GM21576 (cell line): ENCODE results near the gene MAP3K20.

Source experiments
- ATAC-seq: cut with Tn5 transposase; IDR thresholded peaks from one replicate; pipeline ENCODE4 v1.9.1; 2021; ENCODE audit warnings: mild to moderate bottlenecking, moderate library complexity; ENCODE audit not compliant: unreplicated experiment

Gene MAP3K20

DNA sequence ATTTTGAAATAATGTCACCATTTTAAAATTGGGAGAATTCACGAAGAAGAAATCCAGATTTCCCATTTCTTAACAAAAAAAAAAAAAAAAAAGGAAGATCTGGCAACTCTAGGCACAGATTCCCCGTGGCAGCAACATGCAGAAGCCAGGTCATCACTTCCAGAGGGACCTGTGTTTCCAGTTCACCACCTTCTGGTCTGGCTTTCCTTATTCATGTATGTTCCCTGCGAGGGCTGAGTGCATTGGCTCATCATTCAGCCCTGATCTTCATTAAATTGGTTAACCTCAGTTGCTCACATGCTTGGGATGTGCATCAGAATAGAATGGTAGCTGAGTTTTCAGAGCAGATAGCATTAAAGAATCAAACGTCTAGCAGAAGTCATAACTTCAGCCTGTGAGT is 25.0 kb upstream of the MAP3K20 start:
- ATAC-seq: no peak

DNA sequence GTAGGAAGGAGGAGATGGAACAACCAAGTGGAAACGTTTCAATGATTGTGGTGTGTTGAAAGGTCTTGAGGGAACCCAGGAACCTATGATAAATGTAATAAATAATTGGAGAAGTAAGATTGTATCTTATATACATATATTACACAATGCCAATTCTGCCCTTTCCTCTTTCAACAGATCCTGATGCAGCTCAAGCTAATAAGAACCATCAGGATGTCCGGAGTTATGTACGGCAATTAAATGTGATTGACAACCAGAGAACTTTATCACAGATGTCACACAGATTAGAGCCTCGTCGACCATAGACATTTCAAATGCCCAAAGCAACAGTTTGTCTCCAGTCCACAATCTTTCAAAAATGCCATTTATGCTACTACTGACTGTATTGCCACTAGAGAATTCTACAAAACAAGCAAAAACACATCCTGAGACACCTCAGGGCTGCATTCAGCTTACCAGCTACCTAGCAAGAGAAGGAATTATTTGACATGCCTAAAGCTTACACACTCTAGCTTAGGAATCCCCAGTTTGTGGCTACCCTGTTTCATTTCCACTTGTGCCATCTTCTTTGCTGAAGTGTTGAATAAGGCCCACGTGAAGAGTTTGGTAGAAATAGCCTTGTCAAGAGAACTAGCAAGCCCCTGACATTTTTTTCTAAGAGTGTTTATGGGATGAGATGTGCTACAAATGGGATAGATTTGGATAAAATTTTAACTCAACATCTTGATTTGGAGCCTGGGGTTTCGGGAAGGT is 24.0 kb upstream of the MAP3K20 start:
- no peak for ATAC-seq

GRCh38 chr2:173053043-173053699 is 22.5 kb upstream of the MAP3K20 start:
- no peak for ATAC-seq

- ATAC-seq: no peak
Observed at GRCh38 chr2:173054466-173054865, 21.2 kb upstream of the MAP3K20 start.

DNA sequence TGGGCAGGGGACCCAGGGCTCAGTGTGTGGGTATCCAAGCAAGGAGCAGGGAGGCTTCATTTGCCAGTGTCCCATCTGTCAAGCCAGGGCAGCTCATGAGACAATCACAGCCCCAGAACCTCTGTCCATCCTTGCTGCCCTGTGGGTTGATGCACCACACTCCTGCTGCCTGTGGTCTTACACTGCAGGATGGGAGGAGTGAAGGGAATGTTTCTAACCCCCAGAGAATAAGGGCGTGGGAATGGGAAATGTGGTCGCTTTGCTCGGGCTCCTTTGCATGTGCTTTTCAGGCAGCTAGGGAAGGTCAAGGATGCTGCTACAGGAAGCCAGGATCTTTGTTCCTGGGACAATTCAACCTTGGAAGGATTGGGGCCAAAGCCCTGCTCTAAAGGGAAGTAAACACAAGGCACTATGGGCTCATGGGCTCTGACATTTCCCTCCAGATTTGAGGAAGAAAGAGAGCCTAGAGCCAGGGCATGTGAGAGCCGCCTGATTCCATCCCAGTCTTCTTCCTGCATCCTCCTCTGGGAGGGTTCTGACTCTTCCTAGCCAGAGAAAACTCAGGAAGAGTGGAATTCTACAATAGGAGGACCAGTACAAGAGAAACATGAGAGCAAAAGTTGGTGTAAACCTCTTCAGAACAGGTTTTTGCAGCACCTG is 18.8 kb upstream of the MAP3K20 start:
- no peak for ATAC-seq

GRCh38 chr2:173058097-173058496 is 17.5 kb upstream of the MAP3K20 start:
- no peak for ATAC-seq

- ATAC-seq: no peak
Observed at GRCh38 chr2:173058673-173059072, 17.0 kb upstream of the MAP3K20 start.

GRCh38 chr2:173059292-173059691 is 16.4 kb upstream of the MAP3K20 start:
- no peak for ATAC-seq

DNA sequence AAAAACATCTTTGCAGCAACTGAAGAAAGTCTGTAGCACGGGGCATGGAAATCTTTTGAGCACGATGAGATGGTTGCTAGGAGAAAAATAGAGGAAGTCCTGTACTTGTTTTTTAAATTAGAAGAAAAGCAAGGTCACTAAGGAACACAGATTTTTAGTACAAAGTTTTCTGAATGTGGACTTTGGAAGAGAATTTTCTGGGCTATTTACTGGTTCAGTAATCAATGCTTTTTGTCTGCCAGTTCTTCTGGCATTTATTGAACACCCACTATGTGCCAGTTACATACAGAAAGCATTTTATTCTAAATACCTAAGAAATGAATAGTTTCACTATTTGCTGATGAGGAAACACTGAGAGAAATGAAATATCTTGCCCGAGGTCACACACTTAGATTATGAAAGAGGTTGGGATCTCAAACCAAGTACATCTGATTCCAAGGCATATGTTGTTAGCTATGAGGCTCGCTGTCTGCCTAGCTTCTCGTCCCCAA is 15.6 kb upstream of the MAP3K20 start:
- ATAC-seq: no peak

DNA sequence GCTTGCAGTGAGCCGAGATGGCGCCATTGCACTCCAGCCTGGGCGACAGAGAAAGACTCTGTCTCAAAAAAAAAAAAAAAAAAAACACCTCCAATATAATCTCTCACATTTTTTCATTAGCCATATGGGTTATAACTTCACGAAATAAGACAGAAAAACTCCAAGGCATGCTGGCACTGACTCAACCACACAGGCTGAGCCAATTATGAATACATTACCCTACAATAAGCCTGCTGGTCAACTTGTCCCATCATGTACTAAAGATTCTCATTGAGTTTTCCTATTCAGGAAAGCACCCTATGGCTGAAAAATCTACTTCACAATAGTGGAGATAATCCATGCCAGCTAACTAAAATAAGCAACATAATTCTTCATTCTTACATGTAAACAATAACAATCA is 12.8 kb upstream of the MAP3K20 start:
- no peak for ATAC-seq

DNA sequence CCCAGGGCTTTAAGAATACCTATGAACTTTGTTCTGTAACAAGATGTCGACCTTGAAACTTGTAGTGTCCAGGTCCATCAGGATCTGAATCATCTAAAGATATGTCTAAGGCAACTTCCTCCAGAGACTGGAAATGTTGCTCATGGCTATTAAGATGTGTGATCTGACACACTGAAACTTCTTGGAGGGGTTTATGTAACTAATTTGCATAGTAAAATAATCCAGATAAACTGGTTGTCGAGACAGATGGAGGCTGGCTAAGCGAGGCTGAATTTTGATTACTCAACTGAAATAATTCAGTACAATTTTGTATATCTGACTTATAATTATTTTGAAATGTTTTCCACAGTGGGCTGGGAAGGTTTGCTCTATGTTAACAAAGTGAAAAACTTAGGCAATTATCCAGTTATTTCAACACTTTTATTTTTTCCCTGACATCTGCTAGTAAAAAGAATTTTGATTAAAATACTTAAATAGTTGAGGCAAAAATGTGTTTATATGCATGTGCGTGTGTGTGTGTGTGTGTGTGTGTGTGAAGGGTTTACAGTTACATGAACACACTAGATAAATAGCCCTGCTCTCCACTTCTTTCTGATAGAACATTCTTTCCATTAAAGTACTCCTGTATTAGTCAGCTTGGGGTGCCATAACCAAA is 11.4 kb upstream of the MAP3K20 start:
- no peak for ATAC-seq

GRCh38 chr2:173066887-173067676 is 8.6 kb upstream of the MAP3K20 start:
- no peak for ATAC-seq

DNA sequence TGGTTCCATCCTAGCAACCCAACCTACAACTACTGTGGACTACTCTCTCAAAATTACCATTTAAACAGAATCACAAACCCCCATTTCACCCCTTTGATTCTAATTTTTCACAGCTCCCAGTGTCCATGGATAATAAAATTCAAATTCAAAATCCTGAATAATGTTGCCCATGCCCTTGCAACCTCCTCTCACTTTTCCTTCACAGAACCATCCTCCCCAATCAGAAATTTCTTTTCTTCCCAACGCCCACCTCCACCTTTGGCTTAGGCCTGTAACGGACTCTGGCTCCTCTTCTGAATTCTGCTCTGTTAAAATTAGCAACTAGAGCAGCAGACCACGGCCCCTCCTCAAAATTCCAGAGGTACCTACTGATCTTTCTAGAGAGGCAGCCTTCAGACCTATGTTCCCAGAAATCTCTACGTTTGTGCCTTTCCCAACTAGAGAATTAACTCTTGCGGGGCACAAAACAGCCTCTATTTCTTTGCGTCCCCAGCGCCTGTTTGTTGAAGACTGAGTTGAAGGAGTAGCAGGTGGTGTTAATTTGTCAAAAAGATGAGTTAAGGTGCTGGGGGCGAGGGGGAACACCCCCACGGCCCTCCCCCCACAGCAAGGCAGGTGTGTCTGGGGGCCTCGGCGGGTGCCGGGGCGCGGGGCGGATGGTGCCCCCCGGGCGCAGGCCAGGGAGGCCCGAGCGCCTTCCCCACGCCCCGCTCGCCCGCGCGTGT is 428 bp upstream of the MAP3K20 start:
- ATAC-seq: no peak

- ATAC-seq: peak; percentile 28
Observed at GRCh38 chr2:173076581-173077345, 1.1 kb downstream of the MAP3K20 start.

DNA sequence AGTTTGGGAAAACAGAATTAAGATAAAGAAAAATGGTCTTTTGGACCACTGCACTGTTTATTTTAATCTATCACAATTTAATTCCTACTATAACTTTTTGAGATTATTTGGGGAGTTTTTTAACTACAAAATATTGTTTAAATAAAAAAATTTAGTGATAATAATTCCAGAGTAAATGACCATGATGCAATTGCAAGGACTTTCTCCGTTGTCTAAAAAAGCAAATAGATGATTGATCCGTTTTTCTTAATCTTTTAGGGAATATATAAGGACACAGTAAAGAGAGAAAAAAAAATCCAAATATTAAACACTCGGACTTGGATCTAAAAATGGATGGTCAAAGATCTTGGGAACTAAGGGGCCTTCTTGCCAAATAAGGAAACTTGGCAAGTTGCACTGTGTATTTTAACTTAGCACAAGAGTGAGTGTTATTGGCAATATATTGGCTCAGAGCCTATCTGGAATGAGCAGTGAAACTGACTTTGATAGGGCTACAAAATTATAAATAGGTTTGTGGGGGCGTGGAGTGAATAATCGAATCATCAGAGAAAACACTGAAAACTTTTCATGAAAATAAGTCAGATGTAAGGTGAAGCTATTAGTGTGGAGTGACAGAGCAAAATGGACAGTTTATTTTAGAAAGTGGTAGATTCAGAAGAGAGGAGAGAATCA is 2.0 kb downstream of the MAP3K20 start:
- ATAC-seq: no peak

DNA sequence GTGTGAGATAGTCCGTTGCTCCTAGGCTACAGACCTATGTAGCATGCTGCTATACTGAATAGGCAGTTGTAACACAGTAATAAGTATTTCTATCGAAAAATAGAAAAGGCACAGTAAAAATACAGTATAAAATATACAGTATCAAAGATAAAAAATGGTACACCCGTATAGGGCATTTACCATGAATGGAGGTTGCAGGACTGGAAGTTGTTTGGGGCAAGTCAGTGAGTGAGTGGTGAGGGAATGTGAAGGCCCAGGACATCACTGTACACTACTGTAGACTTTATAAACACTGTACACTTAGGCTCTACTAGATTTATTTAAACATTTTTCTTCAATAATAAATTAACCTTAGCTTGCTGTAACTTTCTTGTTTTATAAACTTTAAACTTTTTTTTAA is 3.5 kb downstream of the MAP3K20 start:
- no peak for ATAC-seq

DNA sequence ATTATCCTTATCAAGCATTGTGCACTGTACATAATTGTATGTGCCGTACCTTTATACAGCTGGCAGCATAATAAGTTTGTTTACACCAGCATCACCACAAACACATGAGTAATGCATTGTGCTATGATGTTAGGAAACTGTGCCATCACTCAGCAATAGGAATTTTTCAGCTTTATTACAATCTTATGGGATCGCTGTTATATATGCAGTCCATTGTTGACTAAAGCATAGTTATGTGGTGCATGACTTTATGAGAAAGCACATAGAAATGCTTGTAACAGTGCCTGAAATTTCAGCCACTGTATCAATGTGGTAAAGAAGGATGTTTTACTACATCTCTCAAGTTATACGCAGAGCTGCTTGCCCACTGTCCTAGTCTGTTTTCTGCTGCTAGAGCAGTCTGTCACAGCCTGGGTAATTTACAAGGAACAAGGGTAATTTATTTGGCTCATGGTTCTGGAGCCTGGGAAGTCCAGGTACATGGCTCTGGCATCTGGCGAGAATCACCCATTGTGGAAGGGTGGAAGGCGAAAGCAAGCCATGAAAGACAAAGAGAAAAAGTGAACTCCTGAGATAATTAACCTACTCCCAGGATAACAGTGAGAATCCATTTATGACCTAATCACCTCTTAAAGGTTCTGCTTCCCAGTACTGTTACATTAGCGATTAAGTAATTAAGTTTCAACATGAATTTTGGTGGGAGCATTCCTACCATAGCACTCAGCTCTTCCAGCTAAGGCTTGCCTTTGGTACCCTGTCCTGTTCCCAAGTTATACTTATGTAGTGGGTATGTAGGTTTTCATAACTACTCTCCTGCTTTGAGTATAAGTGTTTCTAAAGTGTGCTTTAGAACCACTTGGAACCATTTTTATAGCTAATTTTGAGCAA is 4.6 kb downstream of the MAP3K20 start:
- ATAC-seq: no peak
